GM12878 (cell line): ENCODE results near the gene MMP19.

Source experiments
- CTCF ChIP-seq, 3 experiments: IDR thresholded peaks in 2 of 3; conservative IDR thresholded peaks in 1 of 3; 2 replicates each; pipeline ENCODE4 v1.5.1; 2011; ENCODE audit warnings: low read depth in 3 of 3, low read length in 3 of 3, mild to moderate bottlenecking in 3 of 3, control low read depth in 2 of 3, moderate library complexity in 2 of 3, inconsistent platforms in 1 of 3, mixed read lengths in 1 of 3; ENCODE audit not compliant: control insufficient read depth in 2 of 3, insufficient read depth in 1 of 3; ENCODE audit errors: extremely low read depth in 1 of 3
- EP300 ChIP-seq, 2 experiments: fragments of 150-350 bp in 1 of 2; IDR thresholded peaks; 2 replicates each; pipeline ENCODE4 v1.6.1; 2011 to 2012; ENCODE audit warnings: low read depth in 2 of 2, low read length in 2 of 2, borderline replicate concordance in 1 of 2, improper control_type of control experiment in 1 of 2, inconsistent platforms in 1 of 2; ENCODE audit not compliant: control insufficient read depth in 1 of 2
- POLR2A ChIP-seq: IDR thresholded peaks from 2 replicates; pipeline ENCODE4 v1.6.1; 2011; ENCODE audit warnings: low read depth, mild to moderate bottlenecking, low read length
- POLR2AphosphoS5 ChIP-seq: IDR thresholded peaks from 2 replicates; pipeline ENCODE4 v1.6.1; 2011; ENCODE audit warnings: mild to moderate bottlenecking, low read length, inconsistent platforms
- YY1 ChIP-seq: IDR thresholded peaks from 2 replicates; pipeline ENCODE4 v1.6.1; 2011; ENCODE audit warnings: low read depth, mild to moderate bottlenecking, low read length
- ZBTB33 ChIP-seq: fragments of 450-650 bp; IDR thresholded peaks from 2 replicates; pipeline ENCODE4 v1.6.1; 2017; ENCODE audit warnings: mild to moderate bottlenecking
- TF ChIP-seq, protein P1 (sequence below): fragments of 450-650 bp; IDR thresholded peaks from 2 replicates; pipeline ENCODE4 v1.6.1; 2014; ENCODE audit warnings: mild to moderate bottlenecking

GRCh38 chr12:55817345-55818139 lies 25.2 kb downstream of the MMP19 start, which contains the start of the genes ORMDL2 and SARNP:
- TF ChIP-seq CTCF (IDR thresholded peaks at IDR 0.05 in 2 of 3, conservative IDR thresholded peaks at IDR 0.05 in 1 of 3; ENCODE audit: control insufficient read depth in 2 of 3, extremely low read depth in 1 of 3, insufficient read depth in 1 of 3, low read depth in 3 of 3, low read length in 3 of 3): no peak
- TF ChIP-seq, protein P1, sequence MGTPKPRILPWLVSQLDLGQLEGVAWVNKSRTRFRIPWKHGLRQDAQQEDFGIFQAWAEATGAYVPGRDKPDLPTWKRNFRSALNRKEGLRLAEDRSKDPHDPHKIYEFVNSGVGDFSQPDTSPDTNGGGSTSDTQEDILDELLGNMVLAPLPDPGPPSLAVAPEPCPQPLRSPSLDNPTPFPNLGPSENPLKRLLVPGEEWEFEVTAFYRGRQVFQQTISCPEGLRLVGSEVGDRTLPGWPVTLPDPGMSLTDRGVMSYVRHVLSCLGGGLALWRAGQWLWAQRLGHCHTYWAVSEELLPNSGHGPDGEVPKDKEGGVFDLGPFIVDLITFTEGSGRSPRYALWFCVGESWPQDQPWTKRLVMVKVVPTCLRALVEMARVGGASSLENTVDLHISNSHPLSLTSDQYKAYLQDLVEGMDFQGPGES: peak; percentile 97
- peak; percentile 97 for TF ChIP-seq YY1
- peak; percentile 86 for TF ChIP-seq POLR2A
- TF ChIP-seq EP300 (IDR thresholded peaks at IDR 0.05; ENCODE audit: borderline replicate concordance in 1 of 2, control insufficient read depth in 1 of 2, low read depth in 2 of 2, low read length in 2 of 2): no peak
- TF ChIP-seq ZBTB33: no peak
- TF ChIP-seq POLR2AphosphoS5: peak; percentile 87
